UCSD-AML1 (cell line): ENCODE results near the gene CITED2.
A peak's percentile ranks its signal among the peaks of the same experiment; 100 is the strongest.
"Not testable (repeated sequence)": the region's sequence is repeated elsewhere in the genome, so short reads cannot be mapped to it uniquely, and the experiment has no call there.

Experiments used
- DNase-seq: peaks from one replicate; lab custom pipeline; 2025; ENCODE audit not compliant: unreplicated experiment; lab: John Stamatoyannopoulos, UW

Gene CITED2

GRCh38 chr6:139367810-139368351 is 6.6 kb downstream of the CITED2 start:
- no peak for DNase-seq

- DNase-seq, result no peak
Measured at GRCh38 chr6:139364982-139365379, 9.5 kb downstream of the CITED2 start.

DNA sequence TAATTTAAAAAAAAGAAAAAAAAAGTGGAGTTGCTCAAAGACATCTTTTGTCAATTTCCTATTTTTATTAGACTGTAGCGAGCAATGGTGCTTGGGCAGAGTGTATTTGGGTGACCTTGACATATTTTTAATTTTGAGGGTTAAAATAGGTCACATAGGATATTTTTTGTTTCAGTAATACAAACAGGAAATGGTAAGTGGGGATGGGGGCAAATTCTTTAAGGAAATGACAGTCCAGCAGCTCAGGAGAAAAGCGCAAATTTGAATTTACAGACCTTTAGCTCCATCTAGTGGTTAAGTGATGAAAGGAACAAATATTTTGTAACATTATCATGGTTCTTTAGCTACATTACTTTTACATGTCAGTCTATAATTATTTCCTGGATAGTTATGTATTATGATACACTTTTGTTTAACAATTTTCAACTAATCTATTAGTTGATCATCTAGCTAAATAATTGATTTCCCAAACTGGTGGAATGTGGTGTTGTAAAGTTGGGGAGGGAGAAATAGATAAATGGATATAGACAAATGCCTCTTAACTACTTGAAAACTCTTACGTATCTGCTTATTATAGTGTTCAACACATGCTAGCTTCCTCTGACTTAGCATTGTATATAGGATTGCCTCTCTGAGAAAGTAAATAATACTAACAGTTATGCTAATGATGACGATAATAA is 10.0 kb downstream of the CITED2 start:
- no peak for DNase-seq

GRCh38 chr6:139363797-139364196 is 10.7 kb downstream of the CITED2 start:
- not testable (repeated sequence) for DNase-seq

GRCh38 chr6:139363123-139363522 is 11.3 kb downstream of the CITED2 start:
- DNase-seq, result not testable (repeated sequence)

- DNase-seq, result no peak
Measured at GRCh38 chr6:139361211-139361610, 13.2 kb downstream of the CITED2 start.

DNA sequence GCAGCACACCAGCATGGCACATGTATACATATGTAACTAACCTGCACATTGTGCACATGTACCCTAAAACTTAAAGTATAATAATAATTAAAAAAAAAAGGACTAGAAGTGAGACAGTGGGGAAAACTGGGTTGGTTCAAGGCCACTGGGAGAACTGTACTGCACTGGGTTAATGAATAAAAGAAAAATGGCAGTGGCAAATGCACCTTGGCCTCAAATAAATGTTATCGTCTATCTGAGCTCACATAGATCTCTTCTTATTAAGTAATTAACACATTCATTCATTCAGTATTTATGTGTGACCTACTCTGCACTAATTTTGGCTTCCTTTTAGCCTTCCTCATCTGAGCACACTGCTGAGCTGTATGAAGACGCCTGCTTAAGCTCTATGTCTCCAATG is 17.5 kb downstream of the CITED2 start:
- DNase-seq, result no peak

DNA sequence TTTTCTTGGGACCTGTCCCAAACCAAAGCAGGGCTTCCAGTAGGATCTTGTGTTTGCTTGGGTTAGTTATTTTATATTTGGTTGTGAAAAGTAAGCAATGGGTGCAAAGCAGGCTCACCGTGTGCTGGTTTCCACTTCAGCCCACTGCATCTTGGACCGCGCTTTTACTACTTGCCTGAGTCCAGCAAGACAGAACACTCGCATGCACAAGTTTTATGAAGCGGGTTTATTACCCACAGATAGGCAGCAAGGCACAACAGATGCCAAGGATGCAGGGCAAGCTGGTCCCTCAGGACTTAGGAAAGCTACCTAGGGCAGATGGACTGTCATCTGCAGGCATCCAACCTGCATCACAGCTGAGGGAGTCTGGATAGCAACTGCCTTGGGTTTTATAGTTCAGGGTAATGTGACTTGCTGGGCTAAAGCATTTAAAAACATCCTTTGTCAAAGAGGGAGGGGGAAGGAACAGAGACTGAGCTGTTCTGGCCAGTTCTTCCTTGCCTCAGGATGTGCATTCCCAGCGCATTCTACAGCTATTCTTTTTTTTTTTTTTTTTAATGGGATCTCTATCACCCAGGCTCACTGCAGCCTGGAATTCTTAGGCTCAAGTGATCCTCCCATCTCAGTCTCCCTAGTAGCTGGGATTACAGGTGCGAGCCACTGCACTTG is 18.5 kb downstream of the CITED2 start:
- DNase-seq, result no peak

GRCh38 chr6:139355172-139355571 is 19.3 kb downstream of the CITED2 start:
- DNase-seq, result no peak

DNA sequence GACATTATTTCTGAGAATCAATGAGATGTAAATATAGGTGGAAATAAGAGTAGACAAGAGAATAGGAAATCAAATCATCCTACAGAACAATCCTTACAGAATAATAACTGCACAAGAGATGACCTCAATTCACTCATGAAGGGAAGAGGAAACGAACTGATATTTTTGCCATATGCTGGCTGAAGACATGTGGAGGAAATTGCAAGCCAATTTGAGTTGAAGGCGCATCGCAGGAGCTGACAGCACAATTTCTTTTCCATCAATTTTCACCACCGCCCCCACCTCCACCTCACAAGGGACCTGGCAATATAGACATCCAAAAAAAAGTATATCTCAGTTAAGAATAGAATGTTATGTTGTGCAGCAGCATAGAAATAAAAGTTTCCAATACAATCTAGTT is 20.3 kb downstream of the CITED2 start:
- no peak for DNase-seq

GRCh38 chr6:139349464-139350020 is 24.9 kb downstream of the CITED2 start:
- no peak for DNase-seq

- DNase-seq, result no peak
Measured at GRCh38 chr6:139346392-139346791, 28.1 kb downstream of the CITED2 start.

DNA sequence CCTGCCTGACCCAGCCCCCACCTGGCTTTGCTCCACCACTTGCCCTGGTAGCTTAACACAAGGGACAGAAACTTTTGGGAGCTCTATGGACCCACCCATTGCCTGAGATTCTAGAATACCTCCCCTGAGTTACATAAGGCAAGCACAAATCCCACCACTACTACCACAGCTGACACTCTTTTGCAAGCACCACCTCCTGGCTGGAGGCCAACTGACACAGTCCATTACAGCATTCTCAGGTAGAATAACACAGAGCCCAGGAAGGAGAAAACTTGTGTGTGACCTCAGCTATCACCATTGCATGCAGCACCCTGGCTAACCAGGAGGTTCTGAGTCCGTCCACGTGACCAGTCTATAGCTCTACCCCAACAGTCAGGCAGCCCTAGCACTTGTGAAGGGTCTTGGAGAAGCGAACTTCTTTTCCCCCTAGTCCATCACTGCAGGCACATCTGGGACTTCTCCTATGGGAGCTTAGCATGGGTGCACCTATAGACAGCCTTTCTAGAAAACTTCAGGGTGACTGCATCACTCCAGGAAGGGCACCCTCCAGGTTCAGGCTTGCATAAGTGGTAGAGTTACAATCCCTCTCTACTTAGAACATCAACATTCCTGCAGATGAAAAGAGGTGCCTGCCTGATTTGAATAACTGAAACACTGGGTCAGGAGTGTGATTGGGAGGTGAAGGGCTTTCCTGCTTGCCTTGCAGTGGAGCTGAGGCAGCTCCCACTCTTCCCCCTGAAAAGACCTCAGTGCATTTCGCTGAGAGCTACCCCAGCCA is 30.1 kb downstream of the CITED2 start:
- DNase-seq, result no peak

DNA sequence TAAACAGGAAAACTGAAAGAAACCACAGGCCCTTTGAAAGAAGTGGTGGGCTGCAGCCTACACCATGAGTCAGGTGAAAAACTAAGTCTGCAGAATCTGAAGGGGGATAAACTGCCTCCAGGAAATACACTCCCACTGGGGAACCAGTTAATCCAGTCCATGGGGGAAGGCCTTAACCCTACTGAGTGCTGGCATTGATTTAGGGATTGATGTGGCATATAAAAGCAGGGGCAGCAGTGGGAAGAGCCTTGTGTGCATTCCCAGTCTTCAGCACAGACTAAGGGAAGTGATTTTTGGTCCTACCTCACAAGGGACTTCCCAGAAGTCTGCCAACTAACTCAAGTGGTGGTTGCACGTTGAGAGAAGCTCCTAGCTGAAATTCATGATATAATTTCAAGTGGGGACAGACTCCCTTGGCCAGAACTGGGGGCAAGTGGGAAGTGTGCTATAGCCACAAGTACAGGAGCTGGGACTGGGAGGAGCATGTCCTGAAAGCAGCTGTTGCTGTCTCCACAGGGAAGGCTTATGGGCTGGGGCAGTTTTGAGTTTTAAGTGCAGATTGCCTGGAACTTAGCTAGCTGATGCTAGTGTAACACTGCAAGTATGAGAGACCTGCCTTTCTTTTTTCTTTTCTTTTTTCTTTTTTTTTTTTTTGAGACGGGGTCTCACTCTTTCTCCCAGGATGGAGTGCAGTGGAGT is 31.2 kb downstream of the CITED2 start:
- peak; percentile 14 for DNase-seq

- no peak for DNase-seq
Measured at GRCh38 chr6:139341060-139341459, 33.4 kb downstream of the CITED2 start.

DNA sequence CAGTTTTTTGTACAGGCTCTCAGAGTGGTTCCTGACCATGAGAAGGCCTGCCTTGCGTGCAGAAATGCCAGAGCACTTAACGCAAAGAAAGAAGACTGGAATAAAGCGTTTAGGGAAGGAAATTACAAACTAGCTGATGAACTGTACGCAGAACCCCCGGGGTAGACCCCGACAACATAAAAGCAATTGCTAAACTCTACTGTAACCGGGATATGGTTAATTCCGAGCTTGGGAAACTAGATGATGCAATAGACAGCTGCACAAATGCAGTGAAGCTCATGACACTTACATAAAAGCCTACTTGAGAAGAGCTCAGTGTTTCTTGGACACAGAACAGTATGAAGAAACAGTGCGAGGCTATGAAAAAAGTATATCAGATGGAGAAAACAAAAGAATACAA is 35.7 kb downstream of the CITED2 start:
- no peak for DNase-seq

GRCh38 chr6:139337830-139338229 is 36.6 kb downstream of the CITED2 start:
- DNase-seq, result peak; percentile 18

DNA sequence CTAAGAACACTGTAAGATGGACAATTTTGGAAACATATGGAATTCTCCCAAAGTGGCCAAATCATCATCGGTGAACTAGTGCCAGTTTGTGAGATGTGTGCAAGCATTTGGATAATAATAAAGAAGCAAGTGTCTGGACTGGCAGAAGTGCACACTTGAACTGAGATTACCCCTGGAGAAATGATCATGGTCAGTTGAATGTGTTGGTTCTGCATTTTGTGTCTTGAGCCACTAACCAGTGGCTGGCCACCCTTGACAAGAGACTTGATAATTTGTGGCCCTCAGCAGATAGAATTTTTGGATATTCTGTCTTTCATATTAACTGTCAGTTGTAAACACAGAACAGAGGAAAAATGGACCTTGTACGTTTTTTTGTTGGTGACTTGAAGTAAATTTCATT is 37.4 kb downstream of the CITED2 start:
- DNase-seq, result no peak

DNA sequence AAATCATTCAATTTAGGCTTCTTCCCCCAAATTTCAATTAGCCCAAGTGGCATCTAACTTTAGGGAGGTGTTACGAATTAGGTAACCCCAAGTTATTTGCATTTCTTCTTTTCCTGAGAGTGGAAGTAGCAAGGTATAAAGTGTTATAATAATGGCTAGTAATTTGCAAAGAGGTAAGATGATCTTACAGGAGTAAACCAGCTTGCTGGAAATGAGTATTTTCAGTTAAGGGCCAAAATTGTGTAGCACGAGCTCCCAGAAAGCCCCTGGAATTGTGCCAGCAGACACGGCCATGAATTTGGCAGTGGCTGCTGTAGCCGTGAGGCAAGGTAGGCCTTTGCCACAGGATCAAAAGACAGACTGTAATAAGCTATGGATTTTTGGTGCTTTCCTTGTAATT is 38.0 kb downstream of the CITED2 start:
- DNase-seq, result no peak

DNA sequence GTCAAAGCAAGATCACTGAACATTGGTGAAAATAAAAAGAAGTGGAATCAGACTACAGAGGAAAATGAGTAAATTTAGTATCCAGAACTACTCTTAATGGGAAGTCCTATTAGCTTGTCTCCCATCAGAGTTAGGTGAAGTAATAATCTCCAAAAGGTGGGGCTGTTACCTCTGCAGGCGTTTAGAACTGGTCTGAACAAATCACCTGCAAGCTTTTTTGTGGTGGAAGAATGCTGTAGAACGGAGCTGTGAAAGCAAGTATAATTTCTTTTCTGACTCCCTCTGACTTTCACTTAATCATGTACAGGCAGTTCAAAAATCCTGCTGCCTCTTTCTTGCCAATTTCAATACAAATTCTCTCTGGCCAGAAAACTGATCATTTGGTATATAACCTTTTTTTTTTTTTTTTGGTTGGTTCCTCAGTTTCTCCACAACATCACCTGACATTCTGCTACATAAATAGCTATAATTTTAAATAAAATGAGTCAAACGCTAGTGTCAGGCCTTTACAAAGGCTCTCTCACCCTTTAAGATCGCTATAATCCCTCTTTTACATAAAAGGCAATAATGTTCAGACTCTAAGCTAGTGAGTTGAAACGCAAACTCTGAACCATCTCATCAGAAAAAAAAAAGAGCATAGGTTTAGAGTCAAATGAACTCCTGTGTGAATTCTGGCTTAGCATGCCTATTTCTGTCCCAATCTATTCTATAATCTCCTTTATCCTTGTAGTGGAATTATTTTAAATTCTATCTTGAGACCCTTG is 38.8 kb downstream of the CITED2 start:
- no peak for DNase-seq
